Left ventricle myocardium superior (tissue), 1 donor: ENCODE data around the gene C6orf132. TPM values are rescaled to one million over a fixed set of nuclear protein-coding genes. Genes with fewer than 3 reads are reported as not detected.

Experiments
- ATAC-seq: fragments of 200-7000 bp; cut with Tn5 transposase; one replicate; pipeline ENCODE4 v1.9.1; 2020; ENCODE audit warnings: mild to moderate bottlenecking, moderate library complexity
- DNase-seq: peaks from one replicate; pipeline ENCODE4 v3.0.0-alpha.2; 2020
- intact Hi-C: fragments of 100-400 bp; cut with micrococcal nuclease; formaldehyde crosslinking; loops from one replicate; pipeline ENCODE4 v1.11.0; 2022
- total RNA-seq: library from RNA; stranded (reverse); fragmentation: NEBNext Ultra II Directional; extraction: Animal tissue kit (Norgen Biotek cat#: 25700); gene quantifications from one replicate; pipeline ENCODE4 v1.2.1, GENCODE V29; 2021
- donor health status: DM: no; HTN: yes; CAD: no; lungs with severe emphysema.

The C6orf132 gene
- total RNA-seq, 1 donor from 2014 or later, result 2.2 TPM

DNA sequence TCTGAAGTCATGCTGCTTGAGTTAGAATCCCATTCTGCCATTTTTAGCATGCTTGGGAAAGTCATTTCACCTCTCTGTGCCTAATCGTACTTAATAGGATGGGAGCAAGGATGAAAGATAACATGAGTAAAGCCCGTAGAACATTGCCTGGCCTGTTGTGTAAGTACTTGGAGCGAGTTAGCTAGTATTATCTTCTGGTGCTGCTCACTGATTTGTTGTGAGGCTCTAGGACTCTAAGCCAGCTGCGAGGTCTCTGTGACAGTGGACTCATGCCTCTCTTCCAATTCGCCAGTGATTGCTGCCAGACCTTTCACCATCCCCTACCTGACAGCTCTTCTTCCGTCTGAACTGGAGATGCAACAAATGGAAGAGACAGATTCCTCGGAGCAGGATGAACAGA lies 74.2 kb downstream of the C6orf132 start:
- intact Hi-C loops, result no loop called here
- ATAC-seq, result peak; percentile 93
- DNase-seq, result peak; percentile 52

DNA sequence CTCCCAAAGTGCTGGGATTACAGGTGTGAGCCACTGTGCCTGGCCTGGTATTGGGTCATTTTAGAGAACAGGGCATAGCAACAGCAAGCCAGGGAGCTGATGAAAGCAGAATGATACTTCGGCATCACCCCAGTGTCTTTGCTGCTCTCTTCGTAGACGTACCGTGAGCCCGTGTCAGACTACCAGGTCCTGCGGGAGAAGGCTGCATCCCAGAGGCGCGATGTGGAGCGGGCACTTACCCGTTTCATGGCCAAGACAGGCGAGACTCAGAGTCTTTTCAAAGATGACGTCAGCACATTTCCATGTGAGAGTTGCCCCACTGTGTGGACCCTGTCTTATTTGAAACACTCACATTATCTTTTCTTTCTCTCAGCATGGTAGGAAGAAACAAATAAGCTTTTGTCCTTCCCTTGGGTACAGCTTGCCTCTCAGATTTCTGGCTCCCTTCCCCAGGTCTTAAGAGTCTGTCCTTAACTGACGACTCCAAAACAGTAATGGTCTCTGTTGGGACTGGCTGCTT lies 76.2 kb downstream of the C6orf132 start:
- intact Hi-C loops, result no loop called here
- no peak for DNase-seq

DNA sequence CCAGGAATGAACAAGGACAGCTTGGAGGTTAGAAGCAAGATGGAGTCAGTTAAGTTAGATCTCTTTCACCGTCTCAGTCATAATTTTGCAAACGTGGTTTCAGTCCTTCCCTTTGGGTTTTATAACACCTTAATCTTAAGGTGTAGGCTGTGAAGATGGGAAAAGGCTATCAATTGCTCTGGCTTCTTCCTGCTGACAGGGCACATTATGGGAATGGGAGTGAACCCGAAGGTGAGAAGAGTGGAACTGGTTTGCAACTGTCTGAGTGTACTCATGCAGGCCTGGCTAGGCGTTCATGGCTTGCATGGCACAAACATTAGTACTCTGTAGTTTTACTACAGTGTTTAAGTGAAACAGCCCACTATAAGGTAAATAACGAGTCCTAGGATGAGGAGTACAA lies 82.7 kb downstream of the C6orf132 start:
- intact Hi-C loops, result no loop called here
- no peak for DNase-seq
- ATAC-seq, result no peak

More for the DNA sequence above, 76.2 kb downstream of the C6orf132 start:
- no peak for ATAC-seq

DNA sequence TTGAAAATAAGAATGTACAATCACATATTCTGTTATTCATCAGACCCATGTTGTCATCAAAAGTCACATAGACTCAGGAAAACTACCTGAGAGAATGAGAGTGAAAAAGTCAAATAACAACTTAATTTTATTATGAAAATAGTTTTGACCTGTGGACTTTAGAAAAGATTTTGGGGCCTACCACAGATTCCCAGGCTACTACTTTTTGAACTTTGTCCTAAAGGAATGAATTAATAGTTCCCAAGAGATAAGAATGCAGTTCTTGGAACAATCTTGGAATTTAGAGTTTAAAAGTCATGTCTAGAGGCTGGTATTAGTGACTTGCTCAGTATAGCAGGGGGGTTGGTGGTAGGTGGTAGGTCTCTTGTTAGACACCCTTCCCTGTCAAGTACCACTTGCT lies 88.8 kb downstream of the C6orf132 start:
- intact Hi-C loops, result no loop called here
- DNase-seq (no peak), ATAC-seq (no peak)

DNA sequence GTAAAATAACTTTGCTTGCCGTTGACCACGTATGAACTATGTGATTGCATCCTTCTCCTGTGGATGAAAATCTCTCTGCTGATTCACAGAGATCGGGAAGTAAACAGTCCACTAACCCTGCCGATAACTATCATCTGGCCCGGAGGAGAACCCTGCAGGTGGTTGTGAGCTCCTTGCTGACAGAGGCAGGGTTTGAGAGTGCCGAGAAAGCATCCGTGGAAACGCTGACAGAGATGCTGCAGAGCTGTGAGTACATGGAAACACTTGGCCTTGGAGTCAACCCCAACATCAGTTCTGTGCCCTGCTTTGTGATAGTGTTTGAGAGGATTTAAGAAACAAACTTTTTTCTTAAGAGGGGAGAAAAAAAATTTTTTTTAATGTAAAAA lies 91.2 kb downstream of the C6orf132 start:
- intact Hi-C loops, result no loop called here
- ATAC-seq (no peak), DNase-seq (no peak)

Other genes starting within 250 kb of the C6orf132 start
- 1.3 TPM for gene USP49, start 247.2 kb downstream of the C6orf132 start, total RNA-seq
- gene MED20, start 221.5 kb downstream of the C6orf132 start, total RNA-seq, result 18.7 TPM
- 8.4 TPM for gene BYSL, start 221.1 kb downstream of the C6orf132 start, total RNA-seq
- 52.7 TPM for gene CCND3, start 200.8 kb downstream of the C6orf132 start, total RNA-seq
- gene TAF8, start 92.1 kb downstream of the C6orf132 start, total RNA-seq, result 32.2 TPM
- gene GUCA1A, start 30.7 kb upstream of the C6orf132 start, total RNA-seq, result not detected
- gene GUCA1B, start 52.3 kb upstream of the C6orf132 start, total RNA-seq, result 1.2 TPM
- 63.0 TPM for gene MRPS10, start 75.2 kb upstream of the C6orf132 start, total RNA-seq